Endodermal cell (in vitro differentiated cells): ENCODE results near the gene INHA. TPM values are rescaled to one million over a fixed set of nuclear protein-coding genes. Genes with fewer than 3 reads are reported as not detected.

ENCODE experiments used
- DNase-seq: peaks from one replicate; pipeline ENCODE4 v3.0.0-alpha.2; 2017
- H3K27ac ChIP-seq: 2 replicates; pipeline ENCODE4 v1.5.1; 2013; ENCODE audit warnings: mild to moderate bottlenecking, low read depth, low read length, moderate library complexity
- H3K27me3 ChIP-seq: 2 replicates; pipeline ENCODE4 v1.6.1; 2013; ENCODE audit warnings: mild to moderate bottlenecking, low read length, moderate library complexity; ENCODE audit not compliant: insufficient read depth, control insufficient read depth, poor library complexity, severe bottlenecking
- H3K36me3 ChIP-seq: 2 replicates; pipeline ENCODE4 v1.7.0; 2013; ENCODE audit warnings: mild to moderate bottlenecking, low read length, moderate library complexity; ENCODE audit not compliant: control insufficient read depth, insufficient read depth
- H3K4me1 ChIP-seq: one replicate; pipeline ENCODE4 v1.7.0; 2013; ENCODE audit warnings: low read length; ENCODE audit not compliant: control insufficient read depth, insufficient read depth
- H3K4me3 ChIP-seq: 2 replicates; pipeline ENCODE4 v1.5.1; 2013; ENCODE audit warnings: mild to moderate bottlenecking, low read length, moderate library complexity
- H3K9ac ChIP-seq: 2 replicates; pipeline ENCODE4 v1.6.1; 2013; ENCODE audit warnings: mild to moderate bottlenecking, low read length, moderate library complexity; ENCODE audit not compliant: poor library complexity, severe bottlenecking; ENCODE audit errors: extremely low read depth
- H3K9me3 ChIP-seq: 2 replicates; pipeline ENCODE4 v1.6.1; 2013; ENCODE audit warnings: mild to moderate bottlenecking, low read length, moderate library complexity; ENCODE audit not compliant: control insufficient read depth
- H3K27ac Mint-ChIP-seq: 2 replicates; pipeline ENCODE4 v1.8.0; 2020; ENCODE audit warnings: mixed read lengths
- H3K27me3 Mint-ChIP-seq: 2 replicates; pipeline ENCODE4 v1.8.0; 2021; ENCODE audit warnings: mild to moderate bottlenecking, mixed read lengths; ENCODE audit not compliant: insufficient read depth
- H3K36me3 Mint-ChIP-seq: 2 replicates; pipeline ENCODE4 v1.8.0; 2020; ENCODE audit warnings: low read depth, mixed read lengths
- H3K4me1 Mint-ChIP-seq: 2 replicates; pipeline ENCODE4 v1.8.0; 2020; ENCODE audit warnings: mixed read lengths
- H3K4me3 Mint-ChIP-seq: 2 replicates; pipeline ENCODE4 v1.8.0; 2020; ENCODE audit warnings: mild to moderate bottlenecking, moderate library complexity, mixed read lengths
- H3K9me3 Mint-ChIP-seq: 2 replicates; pipeline ENCODE4 v1.8.0; 2020; ENCODE audit warnings: mild to moderate bottlenecking, mixed read lengths
- WGBS, 2 experiments: methylation state at CpG; one replicate each; pipeline versions ENCODE4 v1.1.5 to v1.1.7; 2013; ENCODE audit warnings: missing lambda C conversion rate in 2 of 2, mixed read lengths in 1 of 2; ENCODE audit not compliant: insufficient coverage in 1 of 2, insufficient read length in 1 of 2; 5-methylcytosine and 5-hydroxymethylcytosine counted together
- total RNA-seq, 2 donors: library from RNA; stranded (reverse); fragmentation: NEBNext Ultra II Directional in 1 of 2; extraction: Animal tissue kit (Norgen Biotek cat#: 25700) in 1 of 2; gene quantifications; 2 replicates in 1 of 2; 3 replicates in 1 of 2; pipeline ENCODE4 v1.2.1, GENCODE V29; 2021
- TF ChIP-seq, protein P1 (sequence below): fragments of 200-600 bp; sonication (generic); conservative IDR thresholded peaks from 2 replicates; pipeline ENCODE4 v1.5.0; 2021; ENCODE audit warnings: antibody characterized with exemption, mild to moderate bottlenecking

Gene INHA
- total RNA-seq, 2 donors from 2014 or later: 0.48 to 1.5 TPM

DNA sequence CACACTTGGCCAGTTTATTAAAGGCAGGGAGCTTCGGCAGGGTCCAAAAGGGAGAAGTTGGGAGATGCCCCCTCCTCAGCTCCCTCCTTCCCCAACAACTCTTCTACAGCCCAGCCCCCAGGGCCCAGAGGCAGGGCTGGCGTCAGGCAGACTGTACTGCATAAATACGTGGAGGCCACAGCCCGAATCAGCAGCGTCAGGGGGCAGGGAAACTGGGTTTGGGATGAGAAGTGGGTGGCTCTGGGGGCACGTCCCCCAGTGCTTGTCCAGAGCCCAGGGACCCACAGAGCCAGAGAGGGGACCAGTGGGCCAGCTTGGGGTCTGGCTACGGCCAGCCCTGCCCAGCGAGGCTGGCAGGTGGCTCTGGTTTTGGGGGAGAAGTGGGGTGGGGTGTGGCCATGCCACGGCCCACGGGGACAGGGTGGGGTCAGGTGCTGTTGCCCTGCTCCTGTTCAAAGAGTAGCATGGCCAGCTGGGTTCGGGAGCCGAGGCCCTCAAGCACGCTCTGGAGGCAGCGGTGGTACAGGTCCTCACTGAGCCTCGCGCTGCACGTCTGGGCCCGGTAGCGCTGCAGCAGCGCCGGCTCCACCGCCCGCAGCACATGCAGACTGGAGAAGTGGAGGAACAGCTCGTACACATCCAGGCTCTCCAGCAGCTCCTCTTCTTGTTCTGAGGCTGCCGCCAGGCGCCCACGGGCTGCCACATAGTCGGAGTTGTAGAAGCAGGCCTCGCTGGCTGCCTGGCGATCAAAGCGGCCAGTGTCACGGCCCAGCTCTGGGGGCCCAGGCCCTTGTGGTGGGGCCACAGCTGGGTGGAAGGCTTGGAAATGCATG is 32.9 kb upstream of the INHA start:
- peaks cover under 1% of the 10 kb centered on the region for H3K27me3 Mint-ChIP-seq
- no peaks in the 10 kb centered on the region for H3K9me3 ChIP-seq
- H3K9me3 Mint-ChIP-seq: no peaks in the 10 kb centered on the region
- H3K27me3 ChIP-seq: peaks cover under 1% of the 10 kb centered on the region
- H3K9ac ChIP-seq: no peak overlapping the region
- peaks cover 19% of the 10 kb centered on the region for H3K4me1 Mint-ChIP-seq
- DNase-seq: no peak
- H3K27ac Mint-ChIP-seq: no peak overlapping the region
- WGBS, 2 experiments: 94 to 97% methylated on average over 23 to 32 of the region's 32 CpGs
- peaks cover 8% of the 10 kb centered on the region for H3K4me1 ChIP-seq
- no peak overlapping the region for H3K4me3 Mint-ChIP-seq
- H3K36me3 ChIP-seq: peaks cover 19% of the 10 kb centered on the region
- H3K4me3 ChIP-seq: no peak overlapping the region
- peaks cover 20% of the 10 kb centered on the region for H3K36me3 Mint-ChIP-seq
- H3K27ac ChIP-seq: no peak overlapping the region
- TF ChIP-seq, protein P1, sequence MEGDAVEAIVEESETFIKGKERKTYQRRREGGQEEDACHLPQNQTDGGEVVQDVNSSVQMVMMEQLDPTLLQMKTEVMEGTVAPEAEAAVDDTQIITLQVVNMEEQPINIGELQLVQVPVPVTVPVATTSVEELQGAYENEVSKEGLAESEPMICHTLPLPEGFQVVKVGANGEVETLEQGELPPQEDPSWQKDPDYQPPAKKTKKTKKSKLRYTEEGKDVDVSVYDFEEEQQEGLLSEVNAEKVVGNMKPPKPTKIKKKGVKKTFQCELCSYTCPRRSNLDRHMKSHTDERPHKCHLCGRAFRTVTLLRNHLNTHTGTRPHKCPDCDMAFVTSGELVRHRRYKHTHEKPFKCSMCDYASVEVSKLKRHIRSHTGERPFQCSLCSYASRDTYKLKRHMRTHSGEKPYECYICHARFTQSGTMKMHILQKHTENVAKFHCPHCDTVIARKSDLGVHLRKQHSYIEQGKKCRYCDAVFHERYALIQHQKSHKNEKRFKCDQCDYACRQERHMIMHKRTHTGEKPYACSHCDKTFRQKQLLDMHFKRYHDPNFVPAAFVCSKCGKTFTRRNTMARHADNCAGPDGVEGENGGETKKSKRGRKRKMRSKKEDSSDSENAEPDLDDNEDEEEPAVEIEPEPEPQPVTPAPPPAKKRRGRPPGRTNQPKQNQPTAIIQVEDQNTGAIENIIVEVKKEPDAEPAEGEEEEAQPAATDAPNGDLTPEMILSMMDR: no peak

DNA sequence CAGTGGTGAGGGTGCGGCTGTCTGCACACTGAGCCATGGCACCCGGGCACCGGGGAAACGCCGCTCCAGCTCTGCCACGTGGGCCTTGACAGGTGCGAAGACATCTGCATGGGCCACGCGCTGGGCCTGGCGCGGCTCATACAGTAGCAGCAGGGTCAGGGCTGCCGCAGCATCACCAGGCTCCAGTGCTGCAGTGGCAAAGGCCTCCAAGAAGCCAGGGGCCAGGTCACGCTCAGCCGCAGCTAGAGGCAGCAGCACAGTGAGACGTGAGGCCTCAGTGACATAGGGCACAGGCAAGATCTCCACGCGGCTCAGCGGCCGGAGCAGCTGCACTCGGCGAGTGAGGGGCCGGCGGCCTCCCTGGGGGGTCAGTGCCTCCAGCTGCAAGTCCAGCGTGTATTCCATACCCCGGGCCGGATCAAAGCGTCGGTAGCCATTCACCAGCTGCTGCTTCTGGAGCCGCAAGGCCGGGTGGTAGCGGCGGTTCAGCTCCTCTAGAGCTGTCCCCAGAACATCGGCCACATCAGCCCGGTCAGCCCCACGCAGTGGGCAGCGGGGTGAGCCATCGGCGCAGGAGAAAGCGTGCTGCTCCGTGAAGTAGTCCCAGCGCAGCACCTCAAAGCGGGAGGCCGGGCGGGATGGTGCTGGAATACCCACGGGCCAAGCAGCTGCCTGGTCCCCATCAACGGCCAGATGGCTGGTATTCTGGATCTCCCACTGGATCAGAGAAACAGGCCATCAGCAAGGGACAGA is 32.0 kb upstream of the INHA start:
- Histone ChIP-seq H3K4me1 (peaks cover 11% of the 10 kb centered on the region), H3K9me3 (no peaks in the 10 kb centered on the region), H3K36me3 (peaks cover 19% of the 10 kb centered on the region), H3K4me3 (no peak overlapping the region), H3K9ac (no peak overlapping the region), H3K27me3 (peaks cover 10% of the 10 kb centered on the region), H3K27ac (no peak overlapping the region)
- no peak overlapping the region for H3K27ac Mint-ChIP-seq
- no peak overlapping the region for H3K4me3 Mint-ChIP-seq
- 95% methylated on average over 40 to 46 of the region's 46 CpGs for WGBS, 2 experiments
- no peak for DNase-seq
- TF ChIP-seq, protein P1: no peak
- peaks cover 10% of the 10 kb centered on the region for H3K27me3 Mint-ChIP-seq
- H3K9me3 Mint-ChIP-seq: no peaks in the 10 kb centered on the region
- peaks cover 23% of the 10 kb centered on the region for H3K4me1 Mint-ChIP-seq
- H3K36me3 Mint-ChIP-seq: peaks cover 20% of the 10 kb centered on the region

DNA sequence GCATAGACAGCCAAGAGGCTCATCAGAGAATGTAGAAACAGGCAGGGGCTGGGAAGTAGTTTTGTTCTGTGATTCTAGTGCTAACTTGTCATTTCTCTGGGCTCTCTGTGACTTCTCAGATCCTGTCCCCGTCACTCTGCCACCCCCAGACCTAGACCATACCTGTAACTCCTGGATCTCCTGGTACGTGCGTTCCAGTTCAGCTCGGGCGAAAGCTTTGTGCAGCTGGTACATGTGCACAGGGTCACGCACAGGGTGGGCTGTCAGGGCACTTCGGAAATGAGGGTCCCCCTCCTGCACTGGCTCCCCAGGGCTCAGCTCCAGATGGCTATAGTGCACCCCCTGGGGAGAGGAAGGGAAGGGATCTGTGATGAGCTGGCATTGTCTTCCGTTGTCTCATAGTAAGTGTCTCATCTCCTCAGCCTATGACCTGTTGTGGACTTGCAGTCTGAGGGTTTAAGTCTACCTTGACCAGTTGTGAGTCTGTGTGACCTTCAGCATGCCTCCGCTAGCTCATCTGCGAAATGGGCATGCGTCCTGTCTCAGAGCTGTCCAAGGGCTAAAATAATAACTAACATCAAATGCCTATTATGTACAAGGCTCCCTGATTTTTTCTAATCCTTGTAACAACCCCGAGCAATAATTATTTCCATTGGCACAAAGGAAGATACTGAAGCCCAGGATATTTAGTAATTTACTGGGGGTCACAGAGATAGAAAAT is 31.2 kb upstream of the INHA start:
- no peak overlapping the region for H3K27ac Mint-ChIP-seq
- Histone ChIP-seq H3K9me3 (no peaks in the 10 kb centered on the region), H3K27ac (no peak overlapping the region), H3K9ac (no peak overlapping the region), H3K36me3 (peaks cover 19% of the 10 kb centered on the region), H3K4me1 (peaks cover 11% of the 10 kb centered on the region), H3K4me3 (no peak overlapping the region), H3K27me3 (peaks cover 13% of the 10 kb centered on the region)
- no peaks in the 10 kb centered on the region for H3K9me3 Mint-ChIP-seq
- no peak overlapping the region for H3K4me3 Mint-ChIP-seq
- H3K36me3 Mint-ChIP-seq: peaks cover 20% of the 10 kb centered on the region
- peaks cover 23% of the 10 kb centered on the region for H3K4me1 Mint-ChIP-seq
- H3K27me3 Mint-ChIP-seq: peaks cover 19% of the 10 kb centered on the region
- 91 to 97% methylated on average over 10 to 12 of the region's 12 CpGs for WGBS, 2 experiments
- no peak for DNase-seq
- TF ChIP-seq, protein P1: no peak
